Endothelial cell of umbilical vein (primary cell): ENCODE data around the gene PRUNE2. TPM values are rescaled to one million over a fixed set of nuclear protein-coding genes. Genes with fewer than 3 reads are reported as not detected.

ENCODE experiments used
- BruUV-seq: library from RNA; stranded (reverse); fragments of 400-500 nt; replicated peaks from 2 replicates; lab custom pipeline; 2021; lab: Mats Ljungman, UMichigan
- CTCF ChIA-PET: fragments of 300-600, 350-600 bp; sonication (Branson Sonifier 250); formaldehyde crosslinking; loops from one replicate; lab custom pipeline; 2021; ENCODE audit warnings: antibody characterized with exemption, inconsistent platforms; lab: Charles Lee
- POLR2A ChIA-PET: fragments of 300-600, 350-600 bp; sonication (Branson Sonifier 250); formaldehyde crosslinking; loops from one replicate; lab custom pipeline; 2021; ENCODE audit warnings: antibody characterized with exemption, inconsistent platforms; lab: Charles Lee
- DNase-seq: peaks from one replicate; pipeline ENCODE4 v3.0.0-alpha.2; 2011; ENCODE audit warnings: low read depth, low spot score
- FAIRE-seq: peaks from 2 replicates; lab custom pipeline; 2011; peaks lifted over from hg19 to GRCh38; lab: Jason Lieb, UNC
- H2AFZ ChIP-seq: 2 replicates; pipeline ENCODE4 v1.6.0; 2012; ENCODE audit warnings: low read depth, low read length, control low read depth, inconsistent platforms
- H3K27ac ChIP-seq: 2 replicates; pipeline ENCODE4 v1.5.1; 2011; ENCODE audit warnings: low read depth, mild to moderate bottlenecking, control low read depth, low read length, moderate library complexity; ENCODE audit not compliant: insufficient read depth
- H3K27me3 ChIP-seq, 2 experiments: 2 replicates each; pipeline versions ENCODE4 v1.6.0 to v1.6.1; 2011; ENCODE audit warnings: low read length in 2 of 2, mixed read lengths in 1 of 2; ENCODE audit not compliant: control insufficient read depth in 2 of 2, insufficient read depth in 2 of 2
- H3K36me3 ChIP-seq, 2 experiments: 2 replicates in 1 of 2; 3 replicates in 1 of 2; pipeline ENCODE4 v1.5.1; 2011; ENCODE audit warnings: low read length in 2 of 2, mild to moderate bottlenecking in 1 of 2, moderate library complexity in 1 of 2; ENCODE audit not compliant: control insufficient read depth in 2 of 2, insufficient read depth in 2 of 2; ENCODE audit errors: extremely low read depth in 1 of 2
- H3K4me1 ChIP-seq: 3 replicates; pipeline ENCODE4 v1.5.1; 2011; ENCODE audit warnings: mild to moderate bottlenecking, low read length; ENCODE audit not compliant: control insufficient read depth, insufficient read depth; ENCODE audit errors: extremely low read depth
- H3K4me2 ChIP-seq: 2 replicates; pipeline ENCODE4 v1.6.1; 2011; ENCODE audit warnings: low read length, control low read depth, mixed read lengths; ENCODE audit not compliant: insufficient read depth
- H3K4me3 ChIP-seq, 3 experiments: fragments of 200-600 bp in 1 of 3; sonication (generic), shearing (Covaris generic) in 1 of 3; replicated peaks in 1 of 3; 2 replicates each; pipeline ENCODE4 v1.5.1; 2011 to 2016; ENCODE audit warnings: control low read depth in 3 of 3, low read length in 3 of 3, mild to moderate bottlenecking in 2 of 3, inconsistent platforms in 1 of 3, low read depth in 1 of 3, moderate library complexity in 1 of 3; ENCODE audit not compliant: insufficient read depth in 1 of 3
- H3K79me2 ChIP-seq: 2 replicates; pipeline ENCODE4 v1.6.0; 2012; ENCODE audit warnings: low read length, inconsistent platforms; ENCODE audit not compliant: control insufficient read depth, insufficient read depth
- H3K9ac ChIP-seq: replicated peaks from 2 replicates; pipeline ENCODE3; 2011; ENCODE audit warnings: low read length, control low read depth; ENCODE audit not compliant: insufficient read depth; ENCODE audit errors: extremely low read depth
- H3K9me1 ChIP-seq: replicated peaks from 3 replicates; pipeline ENCODE4 v1.6.0; 2011; ENCODE audit warnings: mild to moderate bottlenecking, low read length; ENCODE audit not compliant: control insufficient read depth, insufficient read depth; ENCODE audit errors: extremely low read depth
- H3K9me3 ChIP-seq: replicated peaks from 2 replicates; pipeline ENCODE4 v1.5.1; 2012; ENCODE audit warnings: low read length, inconsistent platforms; ENCODE audit not compliant: control insufficient read depth, insufficient read depth
- H4K20me1 ChIP-seq: replicated peaks from 2 replicates; pipeline ENCODE3; 2011; ENCODE audit warnings: mild to moderate bottlenecking, low read length; ENCODE audit not compliant: control insufficient read depth, insufficient read depth; ENCODE audit errors: extremely low read depth
- CTCF ChIP-seq, 2 donors: IDR thresholded peaks; 1 replicate in 1 of 2; 2 replicates in 1 of 2; pipeline ENCODE4 v1.5.1; 2011; ENCODE audit warnings: low read length in 2 of 2, mild to moderate bottlenecking in 2 of 2, moderate library complexity in 2 of 2, control low read depth in 1 of 2, inconsistent platforms in 1 of 2, low read depth in 1 of 2; ENCODE audit not compliant: insufficient read depth in 1 of 2; ENCODE audit errors: extremely low read depth in 1 of 2
- EZH2 ChIP-seq: IDR thresholded peaks from 2 replicates; pipeline ENCODE4 v1.6.1; 2012; ENCODE audit warnings: borderline replicate concordance, low read depth, mild to moderate bottlenecking, moderate library complexity, low read length, inconsistent platforms; ENCODE audit not compliant: severe bottlenecking
- FOS ChIP-seq: IDR thresholded peaks from 2 replicates; pipeline ENCODE4 v1.6.1; 2011; ENCODE audit warnings: mild to moderate bottlenecking, low read length, moderate library complexity, borderline replicate concordance; ENCODE audit not compliant: insufficient read depth
- GATA2 ChIP-seq: IDR thresholded peaks from 2 replicates; pipeline ENCODE4 v1.7.0; 2011; ENCODE audit warnings: low read depth, mild to moderate bottlenecking, moderate library complexity, mixed read lengths, low read length; ENCODE audit not compliant: insufficient read length, insufficient read depth
- JUN ChIP-seq: IDR thresholded peaks from 2 replicates; pipeline ENCODE4 v1.6.1; 2011; ENCODE audit warnings: borderline replicate concordance, low read depth; ENCODE audit not compliant: insufficient read length, insufficient read depth
- MAX ChIP-seq: IDR thresholded peaks from 2 replicates; pipeline ENCODE4 v1.6.1; 2011; ENCODE audit not compliant: insufficient read depth, insufficient read length
- MYC ChIP-seq: IDR thresholded peaks from one replicate; pipeline ENCODE4 v1.6.1; 2011; ENCODE audit warnings: mild to moderate bottlenecking, low read depth, low read length
- POLR2A ChIP-seq: IDR thresholded peaks from 2 replicates; pipeline ENCODE4 v1.6.1; 2012; ENCODE audit warnings: low read depth, mild to moderate bottlenecking, control low read depth, low read length
- POLR2AphosphoS5 ChIP-seq: IDR thresholded peaks from 2 replicates; pipeline ENCODE4 v1.6.1; 2012; ENCODE audit warnings: low read depth, mild to moderate bottlenecking, control low read depth, low read length, moderate library complexity; ENCODE audit not compliant: insufficient read depth
- dilution Hi-C: fragments of 300-500 bp; cut with MboI; formaldehyde crosslinking; loops from one replicate; pipeline ENCODE4 v1.15.0; 2019; ENCODE audit warnings: low sequenced_read_pairs; ENCODE audit not compliant: extremely low pct_ligation_motif_present
- intact Hi-C: fragments of 100-400 bp; cut with micrococcal nuclease; formaldehyde crosslinking; loops from one replicate; pipeline ENCODE4 v1.10.0; 2022
- polyA plus RNA-seq, 4 experiments: library from polyadenylated mRNA; depleted of rRNA in 3 of 4; stranded (reverse) in 3 of 4; unstranded in 1 of 4; fragments of >200 nt; gene quantifications; 2 replicates each; pipeline versions ENCODE4 v1.2.1 to v1.2.3, GENCODE V29; 2011 to 2012; ENCODE audit warnings: missing spikeins in 1 of 4
- total RNA-seq: library from RNA; stranded (reverse); gene quantifications from 2 replicates; pipeline ENCODE4 v1.2.3, GENCODE V29; 2021

Gene PRUNE2
- total and polyA plus RNA-seq, 2 donors (not counting 3 experiments of a cell fraction or from before 2014, with no cell fraction given), result 15.8 to 21.7 TPM

DNA sequence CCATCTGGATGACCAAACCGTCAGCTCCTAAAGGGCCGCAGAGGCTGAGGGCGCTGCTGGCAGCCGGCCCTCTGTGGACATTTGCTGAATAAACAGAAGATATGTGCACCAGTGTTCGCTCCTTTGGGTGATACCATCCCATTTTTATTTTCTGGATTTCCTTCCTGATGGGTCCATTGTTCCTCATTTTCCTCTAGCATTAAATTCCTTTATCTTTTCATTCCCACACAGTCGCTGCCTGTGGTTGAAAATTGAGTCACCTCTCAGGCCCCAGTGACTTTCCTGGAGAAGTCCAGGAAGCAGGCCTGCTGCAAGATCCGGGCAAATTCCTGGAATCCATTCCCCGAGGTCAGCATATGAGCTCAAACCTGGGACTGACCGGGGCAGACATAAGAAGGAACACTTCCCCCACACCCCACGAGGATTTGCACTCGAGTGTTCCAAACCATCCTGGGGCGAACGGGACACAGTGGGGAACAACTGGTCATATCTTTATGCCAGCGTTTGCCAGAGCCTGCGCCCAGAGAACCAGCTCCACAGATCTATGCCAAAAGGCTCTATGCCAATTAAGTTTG lies 228.3 kb downstream of the PRUNE2 start:
- Histone ChIP-seq H3K4me1 (peaks cover 22% of the 10 kb centered on the region), H3K9me1 (no peaks in the 10 kb centered on the region), H3K9ac (peak overlapping the region; percentile 87), H2AFZ (peak overlapping the region; percentile 84), H3K36me3 (no peaks in the 10 kb centered on the region), H3K79me2 (no peaks in the 10 kb centered on the region), H3K9me3 (no peaks in the 10 kb centered on the region), H3K27ac (peak overlapping the region; percentile 96), H3K27me3 (no peaks in the 10 kb centered on the region), H3K4me2 (peak overlapping the region; percentile 92), H3K4me3 (peak overlapping the region in 1 of 3 experiments; percentile 46), H4K20me1 (no peaks in the 10 kb centered on the region)
- DNase-seq, result peak; percentile 95
- CTCF ChIA-PET, result interaction anchor here (1.1 to 2.6 kb wide), 13 partner anchors 10 to 283 kb away, joined by 3 to 20 read pairs (median 8); partner anchors contain the start of genes GCNT1 and RFK
- TF ChIP-seq CTCF (IDR thresholded peaks at IDR 0.05; ENCODE audit: extremely low read depth in 1 of 2, insufficient read depth in 1 of 2, low read depth in 1 of 2, low read length in 2 of 2) (no peak), FOS (peak; percentile 90), GATA2 (peak; percentile 92), JUN (peak; percentile 78), POLR2AphosphoS5 (peak; percentile 83), POLR2A (no peak), MYC (no peak), EZH2 (no peak), MAX (peak; percentile 7)
- FAIRE-seq, result peak; percentile 91
- dilution Hi-C loops (no loop called here), intact Hi-C loops (loop anchor here (1.0 to 2.0 kb wide), 6 partner anchors 10 to 40 kb away; no protein-coding TSS in a partner anchor)
- no TSS peak for BruUV-seq
- POLR2A ChIA-PET, result interaction anchor here (0.6 to 1.2 kb wide), 3 partner anchors 15 to 219 kb away, joined by 3 read pairs; partner anchors contain the start of gene GCNT1
